Pancreas (tissue), 10 donors: ENCODE data around the gene POU2AF1. TPM values are rescaled to one million over a fixed set of nuclear protein-coding genes. Genes with fewer than 3 reads are reported as not detected.
"Not testable (repeated sequence)": the region's sequence is repeated elsewhere in the genome, so short reads cannot be mapped to it uniquely, and the experiment has no call there.

Source experiments
- ATAC-seq, 4 donors: fragments of 200-7000 bp; cut with Tn5 transposase; one replicate each; pipeline versions ENCODE4 v1.8.0 to v1.9.1; 2020; ENCODE audit warnings: mild to moderate bottlenecking in 4 of 4, moderate library complexity in 4 of 4
- DNase-seq, 6 donors: peaks; one replicate each; pipeline ENCODE4 v3.0.0-alpha.2; 2020
- FAIRE-seq: peaks from 2 replicates; lab custom pipeline; 2012; peaks lifted over from hg19 to GRCh38; lab: Jason Lieb, UNC
- H3K27ac ChIP-seq, 4 donors: fragments of 200-600 bp; sonication (generic); 1 replicate in 3 of 4; 2 replicates in 1 of 4; pipeline versions ENCODE4 v1.5.0 to v1.8.0; 2020
- H3K27me3 ChIP-seq, 4 donors: fragments of 200-600 bp; one replicate each; pipeline ENCODE4 v1.8.0; 2021
- H3K36me3 ChIP-seq, 3 donors: fragments of 200-600 bp; sonication (generic) in 1 of 3; one replicate each; pipeline versions ENCODE4 v1.5.0 to v1.8.0; 2020 to 2021
- H3K4me1 ChIP-seq, 3 donors: fragments of 200-600 bp; one replicate each; pipeline ENCODE4 v1.8.0; 2021
- H3K4me3 ChIP-seq, 4 donors: fragments of 200-600 bp; sonication (generic) in 2 of 4; one replicate each; pipeline versions ENCODE4 v1.5.0 to v1.8.0; 2020 to 2021
- H3K9me3 ChIP-seq, 4 donors: fragments of 200-600 bp; one replicate each; pipeline ENCODE4 v1.8.0; 2021
- CTCF ChIP-seq, 4 donors: fragments of 200-600 bp; sonication (generic) in 3 of 4; IDR thresholded peaks; one replicate each; pipeline versions ENCODE4 v1.5.0 to v1.8.0; 2021; ENCODE audit warnings: antibody characterized with exemption in 4 of 4
- WGBS, 2 donors: extraction: QIAGEN DNeasy Blood & Tissue Kit; methylation state at CpG; one replicate each; pipeline ENCODE4 v1.1.7; 2013; 5-methylcytosine and 5-hydroxymethylcytosine counted together
- intact Hi-C, 3 donors: fragments of 100-400 bp; cut with DNase I; formaldehyde crosslinking; loops; one replicate each; pipeline versions ENCODE4 v1.11.1 to v1.14.2; 2022
- polyA plus RNA-seq, 2 donors: library from polyadenylated mRNA; stranded (reverse); fragments of 200-250 nt; gene quantifications; one replicate each; pipeline ENCODE4 v1.2.3, GENCODE V29; 2013
- total RNA-seq, 6 donors: library from RNA; stranded (reverse); fragmentation: NEBNext Ultra II Directional in 4 of 6; extraction: Animal tissue kit (Norgen Biotek cat#: 25700) in 4 of 6; gene quantifications; one replicate each; pipeline versions ENCODE4 v1.2.1 to v1.2.4, GENCODE V29; 2021 to 2023
- donor health status: healthy with polysubstance abuse.
- donor health status: DM: no; HTN: no; CAD: no; lungs with moderate emphysema.
- donor health status: DM: no; HTN: no; CAD: no.
- donor health status: control.
- donor health status: control.
- donor health status: Bipolar disorder and iron deficiency.
- donor health status: DM: yes; HTN: yes; CAD: no.
- donor health status: DM: no; HTN: no; CAD: no.
- donor health status: DM: no; HTN: no; CAD: no.
- donor health status: DM: yes; HTN: yes; CAD: no.

The POU2AF1 gene
- total and polyA plus RNA-seq, 8 donors = 0.08 to 2.2 (median 0.41) TPM

GRCh38 chr11:111395749-111396148 is 16.7 kb upstream of the POU2AF1 start:
- 96% methylated on average over 7 of the region's 7 CpGs for WGBS, 2 donors
- FAIRE-seq = no peak
- intact Hi-C loops = no loop called here

GRCh38 chr11:111395081-111395480 is 16.0 kb upstream of the POU2AF1 start:
- Histone ChIP-seq H3K27me3 (no peaks in the 10 kb centered on the region), H3K4me1 (no peaks in the 10 kb centered on the region), H3K36me3 (no peaks in the 10 kb centered on the region), H3K9me3 (no peaks in the 10 kb centered on the region), H3K4me3 (no peak overlapping the region), H3K27ac (peak overlapping the region in 2 of 4 donors; percentile 39 to 41)
- WGBS, 2 donors = 54 to 72% methylated on average over 7 of the region's 7 CpGs
- no peak for TF ChIP-seq CTCF (IDR thresholded peaks at IDR 0.05)
- intact Hi-C loops = no loop called here
- ATAC-seq (peak; percentile 49 to 86 (median 72)), FAIRE-seq (no peak), DNase-seq (peak in 4 of 6 donors; percentile 40 to 65 (median 48))

More at GRCh38 chr11:111395749-111396148, 16.7 kb upstream of the POU2AF1 start:
- Histone ChIP-seq H3K27ac (peak overlapping the region in 1 of 4 donors; percentile 39), H3K27me3 (no peaks in the 10 kb centered on the region), H3K9me3 (no peaks in the 10 kb centered on the region), H3K4me3 (no peak overlapping the region), H3K36me3 (no peaks in the 10 kb centered on the region), H3K4me1 (no peaks in the 10 kb centered on the region)
- DNase-seq (peak in 1 of 6 donors; percentile 31), ATAC-seq (no peak)
- TF ChIP-seq CTCF (IDR thresholded peaks at IDR 0.05) = no peak

- peak overlapping the region in 1 of 4 donors; percentile 41 for H3K27ac ChIP-seq
- FAIRE-seq = not testable (repeated sequence)
Observed at GRCh38 chr11:111394147-111394546, 15.1 kb upstream of the POU2AF1 start.

GRCh38 chr11:111393585-111393984 is 14.5 kb upstream of the POU2AF1 start:
- Histone ChIP-seq H3K4me3 (no peak overlapping the region), H3K27ac (no peak overlapping the region), H3K4me1 (peaks cover 0 to 4% (median 0%) of the 10 kb centered on the region in 3 donors), H3K9me3 (no peaks in the 10 kb centered on the region), H3K36me3 (no peaks in the 10 kb centered on the region), H3K27me3 (no peaks in the 10 kb centered on the region)
- DNase-seq (no peak), FAIRE-seq (no peak), ATAC-seq (no peak)
- intact Hi-C loops = no loop called here
- no peak for TF ChIP-seq CTCF (IDR thresholded peaks at IDR 0.05)

More at GRCh38 chr11:111394147-111394546, 15.1 kb upstream of the POU2AF1 start:
- H3K36me3 ChIP-seq, H3K27me3 ChIP-seq, DNase-seq, H3K4me1 ChIP-seq, intact Hi-C loops, H3K4me3 ChIP-seq, H3K9me3 ChIP-seq, ATAC-seq: not testable (repeated sequence)
- 71 to 73% methylated on average over 4 of the region's 4 CpGs for WGBS, 2 donors

GRCh38 chr11:111393096-111393495 is 14.0 kb upstream of the POU2AF1 start:
- H3K27ac ChIP-seq = no peak overlapping the region
- H3K4me3 ChIP-seq = no peak overlapping the region
- FAIRE-seq (no peak), DNase-seq (no peak), ATAC-seq (no peak)
- H3K9me3 ChIP-seq = no peaks in the 10 kb centered on the region
- H3K27me3 ChIP-seq = no peaks in the 10 kb centered on the region
- TF ChIP-seq CTCF (IDR thresholded peaks at IDR 0.05) = no peak
- no peaks in the 10 kb centered on the region for H3K36me3 ChIP-seq
- intact Hi-C loops = no loop called here
- peaks cover 0 to 4% (median 0%) of the 10 kb centered on the region in 3 donors for H3K4me1 ChIP-seq
- 77 to 80% methylated on average over 5 of the region's 5 CpGs for WGBS, 2 donors
